SK-N-SH treated with all-trans-retinoic acid at 6 μM for 48 hours (cell line): ENCODE data around the gene GABRA1.

Experiments used
- ATAC-seq: fragments of 200-7000 bp; cut with Tn5 transposase; 3 replicates; pipeline ENCODE4 v1.9.1; 2020; ENCODE audit warnings: mild to moderate bottlenecking, moderate library complexity
- ARNTL ChIP-seq: fragments of 450-650 bp; formaldehyde crosslinking; IDR thresholded peaks from 2 replicates; pipeline ENCODE4 v1.5.0; 2020; ENCODE audit warnings: low read depth, mild to moderate bottlenecking, moderate library complexity, borderline replicate concordance
- BACH2 ChIP-seq: fragments of 250-450 bp; sonication (Bioruptor Pico); IDR thresholded peaks from 2 replicates; pipeline ENCODE4 v1.9.0; 2021; ENCODE audit warnings: mild to moderate bottlenecking, borderline replicate concordance
- CREB5 ChIP-seq: fragments of 250-450 bp; sonication (Bioruptor Pico); IDR thresholded peaks from 2 replicates; pipeline ENCODE4 v1.5.1; 2020; ENCODE audit warnings: low read depth, mild to moderate bottlenecking, moderate library complexity
- CSDC2 ChIP-seq: fragments of 250-450 bp; sonication (Bioruptor Pico); IDR thresholded peaks from 2 replicates; pipeline ENCODE4 v1.5.0; 2020; ENCODE audit warnings: mild to moderate bottlenecking, moderate library complexity
- ESRRG ChIP-seq: fragments of 250-450 bp; sonication (Bioruptor Pico); IDR thresholded peaks from 2 replicates; pipeline ENCODE4 v1.6.1; 2021; ENCODE audit warnings: mild to moderate bottlenecking
- GLIS3 ChIP-seq: fragments of 250-450 bp; sonication (Bioruptor Pico); IDR thresholded peaks from 2 replicates; pipeline ENCODE4 v1.5.0; 2020; ENCODE audit warnings: mild to moderate bottlenecking, moderate library complexity
- ISL1 ChIP-seq: fragments of 250-450 bp; sonication (Bioruptor Pico); IDR thresholded peaks from 2 replicates; pipeline ENCODE4 v2.1.2; 2022; ENCODE audit warnings: mild to moderate bottlenecking, moderate library complexity
- OSR1 ChIP-seq: fragments of 250-450 bp; sonication (Bioruptor Pico); IDR thresholded peaks from 2 replicates; pipeline ENCODE4 v1.8.0; 2022; ENCODE audit warnings: moderate library complexity, mild to moderate bottlenecking, inconsistent platforms
- POU6F1 ChIP-seq: fragments of 250-450 bp; sonication (Bioruptor Pico); IDR thresholded peaks from 2 replicates; pipeline ENCODE4 v1.8.0; 2021; ENCODE audit warnings: low read depth, mild to moderate bottlenecking, moderate library complexity, borderline replicate concordance
- PPARA ChIP-seq: fragments of 250-450 bp; sonication (Bioruptor Pico); IDR thresholded peaks from 2 replicates; pipeline ENCODE4 v1.5.0; 2020; ENCODE audit warnings: mild to moderate bottlenecking, borderline replicate concordance
- RARB ChIP-seq: fragments of 250-450 bp; sonication (Bioruptor Pico); IDR thresholded peaks from 2 replicates; pipeline ENCODE4 v1.8.0; 2021; ENCODE audit warnings: mild to moderate bottlenecking, moderate library complexity
- SNAI2 ChIP-seq: fragments of 250-450 bp; sonication (Bioruptor Pico); IDR thresholded peaks from 2 replicates; pipeline ENCODE4 v1.5.0; 2020; ENCODE audit warnings: mild to moderate bottlenecking, moderate library complexity
- TOX ChIP-seq: fragments of 250-450 bp; sonication (Bioruptor Pico); IDR thresholded peaks from 2 replicates; pipeline ENCODE4 v1.8.0; 2021; ENCODE audit warnings: mild to moderate bottlenecking, moderate library complexity, borderline replicate concordance
- TSHZ2 ChIP-seq: fragments of 250-450 bp; sonication (Bioruptor Pico); IDR thresholded peaks from 2 replicates; pipeline ENCODE4 v1.5.0; 2020; ENCODE audit warnings: mild to moderate bottlenecking, moderate library complexity
- ZC3H10 ChIP-seq: fragments of 250-450 bp; sonication (Bioruptor Pico); IDR thresholded peaks from 2 replicates; pipeline ENCODE4 v1.5.1; 2021; ENCODE audit warnings: mild to moderate bottlenecking, moderate library complexity
- ZFP30 ChIP-seq: fragments of 450-650 bp; formaldehyde crosslinking; IDR thresholded peaks from 2 replicates; pipeline ENCODE4 v1.5.0; 2022; ENCODE audit warnings: mild to moderate bottlenecking, moderate library complexity
- ZNF565 ChIP-seq: fragments of 450-650 bp; formaldehyde crosslinking; conservative IDR thresholded peaks from 2 replicates; pipeline ENCODE4 v1.5.0; 2020; ENCODE audit warnings: low read depth, mild to moderate bottlenecking, moderate library complexity
- ZNF70 ChIP-seq: fragments of 450-650 bp; formaldehyde crosslinking; IDR thresholded peaks from 2 replicates; pipeline ENCODE4 v1.5.0; 2020; ENCODE audit warnings: mild to moderate bottlenecking, moderate library complexity
- ZNF8 ChIP-seq: fragments of 450-650 bp; formaldehyde crosslinking; IDR thresholded peaks from 2 replicates; pipeline ENCODE4 v1.5.0; 2020; ENCODE audit warnings: mild to moderate bottlenecking, moderate library complexity

Gene GABRA1

DNA sequence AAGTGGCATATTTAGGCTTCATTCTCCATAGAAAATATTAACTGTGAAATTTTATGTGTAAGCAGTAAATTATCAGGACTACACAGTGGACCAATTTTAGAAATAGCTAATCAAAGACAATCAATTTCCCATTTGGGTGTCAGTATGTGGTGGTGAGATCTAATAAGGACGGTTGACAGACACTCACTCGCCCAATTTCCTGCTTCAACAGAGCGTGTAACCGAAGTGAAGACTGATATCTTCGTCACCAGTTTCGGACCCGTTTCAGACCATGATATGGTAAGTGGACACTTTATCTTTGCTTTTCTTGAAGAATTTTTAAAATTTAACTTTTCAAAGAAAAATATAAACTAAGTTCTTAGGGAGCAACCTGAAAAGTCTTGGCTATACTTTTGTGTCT, 17.6 kb downstream of the GABRA1 start:
- no peak for ATAC-seq
- TF ChIP-seq ZNF565 (CRISPR knock-in tag) = no peak
- no peak for TF ChIP-seq ESRRG (CRISPR knock-in tag)
- TF ChIP-seq TSHZ2 (CRISPR knock-in tag) = no peak
- TF ChIP-seq, all 23 proteins: peak for 0

- no peak for ATAC-seq
- TF ChIP-seq GLIS3 (CRISPR knock-in tag) = no peak
- no peak for TF ChIP-seq PPARA (CRISPR knock-in tag)
- no peak for TF ChIP-seq ZNF565 (CRISPR knock-in tag)
- no peak for TF ChIP-seq ISL1 (CRISPR knock-in tag)
- TF ChIP-seq CREB5 (CRISPR knock-in tag) = no peak
- TF ChIP-seq BACH2 (CRISPR knock-in tag) = no peak
- TF ChIP-seq OSR1 = no peak
- TF ChIP-seq ZNF70 (CRISPR knock-in tag) = no peak
- no peak for TF ChIP-seq ZNF8 (CRISPR knock-in tag)
- no peak for TF ChIP-seq TOX (CRISPR knock-in tag)
- TF ChIP-seq POU6F1 (CRISPR knock-in tag) = no peak
- no peak for TF ChIP-seq ESRRG (CRISPR knock-in tag)
- no peak for TF ChIP-seq ZFP30
Measured at GRCh38 chr5:161889971-161890370, 42.1 kb downstream of the GABRA1 start.

DNA sequence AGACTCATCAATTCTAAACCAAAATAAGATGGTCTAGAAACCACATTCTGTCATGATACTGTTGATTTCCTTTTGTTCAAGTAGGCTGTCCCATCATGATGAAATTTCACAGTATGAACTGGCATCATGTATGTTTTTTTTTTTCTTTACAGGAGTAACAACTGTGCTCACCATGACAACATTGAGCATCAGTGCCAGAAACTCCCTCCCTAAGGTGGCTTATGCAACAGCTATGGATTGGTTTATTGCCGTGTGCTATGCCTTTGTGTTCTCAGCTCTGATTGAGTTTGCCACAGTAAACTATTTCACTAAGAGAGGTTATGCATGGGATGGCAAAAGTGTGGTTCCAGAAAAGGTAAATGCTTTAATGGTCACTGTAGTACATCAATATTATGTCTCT, 47.6 kb downstream of the GABRA1 start:
- ATAC-seq = no peak
- TF ChIP-seq TSHZ2 (CRISPR knock-in tag) = no peak
- TF ChIP-seq CREB5 (CRISPR knock-in tag) = no peak
- TF ChIP-seq CSDC2 (CRISPR knock-in tag) = no peak
- no peak for TF ChIP-seq OSR1
- TF ChIP-seq PPARA (CRISPR knock-in tag) = no peak
- no peak for TF ChIP-seq ZNF70 (CRISPR knock-in tag)
- no peak for TF ChIP-seq ZNF565 (CRISPR knock-in tag)
- TF ChIP-seq RARB = no peak
- no peak for TF ChIP-seq ARNTL
- TF ChIP-seq ISL1 (CRISPR knock-in tag) = no peak
- no peak for TF ChIP-seq ESRRG (CRISPR knock-in tag)
- TF ChIP-seq ZNF8 (CRISPR knock-in tag) = no peak
- TF ChIP-seq GLIS3 (CRISPR knock-in tag) = no peak
- no peak for TF ChIP-seq TOX (CRISPR knock-in tag)

DNA sequence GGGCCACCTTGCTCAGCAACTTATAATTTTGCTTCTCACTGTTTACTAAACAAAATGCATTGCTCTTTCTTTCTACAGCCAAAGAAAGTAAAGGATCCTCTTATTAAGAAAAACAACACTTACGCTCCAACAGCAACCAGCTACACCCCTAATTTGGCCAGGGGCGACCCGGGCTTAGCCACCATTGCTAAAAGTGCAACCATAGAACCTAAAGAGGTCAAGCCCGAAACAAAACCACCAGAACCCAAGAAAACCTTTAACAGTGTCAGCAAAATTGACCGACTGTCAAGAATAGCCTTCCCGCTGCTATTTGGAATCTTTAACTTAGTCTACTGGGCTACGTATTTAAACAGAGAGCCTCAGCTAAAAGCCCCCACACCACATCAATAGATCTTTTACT, 49.1 kb downstream of the GABRA1 start:
- ATAC-seq = no peak

More for the DNA sequence above, 49.1 kb downstream of the GABRA1 start:
- TF ChIP-seq ZC3H10 (CRISPR knock-in tag) = no peak
- TF ChIP-seq TSHZ2 (CRISPR knock-in tag) = no peak
- no peak for TF ChIP-seq TOX (CRISPR knock-in tag)
- no peak for TF ChIP-seq ESRRG (CRISPR knock-in tag)
- TF ChIP-seq OSR1 = no peak
- TF ChIP-seq ARNTL = no peak
- no peak for TF ChIP-seq SNAI2 (CRISPR knock-in tag)
- TF ChIP-seq POU6F1 (CRISPR knock-in tag) = no peak
- TF ChIP-seq BACH2 (CRISPR knock-in tag) = no peak
